Tibial nerve (tissue), 3 donors: ENCODE data around the gene TM9SF2.

Experiments used
- POLR2A ChIP-seq, 2 donors: fragments of 450-650 bp; IDR thresholded peaks; one replicate each; pipeline ENCODE4 v1.6.1; 2017; ENCODE audit warnings: antibody characterized with exemption in 2 of 2, mild to moderate bottlenecking in 2 of 2, moderate library complexity in 2 of 2
- TF ChIP-seq, protein P1 (sequence below), 5 experiments: fragments of 200-600 bp in 3 of 5; fragments of 450-650 bp in 2 of 5; sonication (generic) in 3 of 5; IDR thresholded peaks; one replicate each; pipeline ENCODE4 v1.5.1; 2016 to 2019; ENCODE audit warnings: antibody characterized with exemption in 5 of 5, mild to moderate bottlenecking in 3 of 5, moderate library complexity in 2 of 5

DNA sequence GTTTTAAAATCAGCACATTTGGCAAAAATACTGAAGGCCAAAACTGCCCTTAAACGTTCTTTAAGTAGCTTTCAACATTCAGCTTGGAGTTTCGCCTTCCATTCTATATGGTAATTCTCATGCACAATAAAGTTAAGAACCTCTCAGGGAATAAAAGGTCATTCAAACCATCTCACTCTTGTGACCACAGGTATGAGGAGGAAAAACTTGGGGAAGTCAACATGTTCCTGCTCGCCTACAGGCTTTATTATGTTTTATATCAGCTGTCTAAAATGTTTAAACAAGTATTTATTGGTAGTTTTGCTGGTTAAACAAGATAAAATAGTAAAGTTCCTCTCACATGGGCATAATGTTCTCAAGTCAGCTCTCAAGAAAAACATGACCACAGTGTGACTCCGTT lies 19.9 kb upstream of the TM9SF2 start:
- TF ChIP-seq, protein P1, sequence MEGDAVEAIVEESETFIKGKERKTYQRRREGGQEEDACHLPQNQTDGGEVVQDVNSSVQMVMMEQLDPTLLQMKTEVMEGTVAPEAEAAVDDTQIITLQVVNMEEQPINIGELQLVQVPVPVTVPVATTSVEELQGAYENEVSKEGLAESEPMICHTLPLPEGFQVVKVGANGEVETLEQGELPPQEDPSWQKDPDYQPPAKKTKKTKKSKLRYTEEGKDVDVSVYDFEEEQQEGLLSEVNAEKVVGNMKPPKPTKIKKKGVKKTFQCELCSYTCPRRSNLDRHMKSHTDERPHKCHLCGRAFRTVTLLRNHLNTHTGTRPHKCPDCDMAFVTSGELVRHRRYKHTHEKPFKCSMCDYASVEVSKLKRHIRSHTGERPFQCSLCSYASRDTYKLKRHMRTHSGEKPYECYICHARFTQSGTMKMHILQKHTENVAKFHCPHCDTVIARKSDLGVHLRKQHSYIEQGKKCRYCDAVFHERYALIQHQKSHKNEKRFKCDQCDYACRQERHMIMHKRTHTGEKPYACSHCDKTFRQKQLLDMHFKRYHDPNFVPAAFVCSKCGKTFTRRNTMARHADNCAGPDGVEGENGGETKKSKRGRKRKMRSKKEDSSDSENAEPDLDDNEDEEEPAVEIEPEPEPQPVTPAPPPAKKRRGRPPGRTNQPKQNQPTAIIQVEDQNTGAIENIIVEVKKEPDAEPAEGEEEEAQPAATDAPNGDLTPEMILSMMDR (IDR thresholded peaks at IDR 0.05) = no peak
- TF ChIP-seq POLR2A (IDR thresholded peaks at IDR 0.05) = no peak
